HepG2 (cell line): ENCODE measurements around the gene MEX3A. TPM values are rescaled to one million over a fixed set of nuclear protein-coding genes. Genes with fewer than 3 reads are reported as not detected.

Source experiments
- ATF6 ChIP-seq: sonication (generic); formaldehyde crosslinking; conservative IDR thresholded peaks from 2 replicates; pipeline ENCODE4 v1.4.0; 2020; ENCODE audit warnings: missing genetic modification reagents
- ATF7 ChIP-seq, 2 experiments: fragments of 450-650 bp in 1 of 2; sonication (generic) in 1 of 2; formaldehyde crosslinking in 1 of 2; IDR thresholded peaks; 2 replicates each; pipeline versions ENCODE4 v1.4.0 to v1.6.1; 2016 to 2020; ENCODE audit warnings: antibody characterized with exemption in 1 of 2, mild to moderate bottlenecking in 1 of 2, missing genetic modification reagents in 1 of 2
- HOXA3 ChIP-seq: sonication (generic); formaldehyde crosslinking; IDR thresholded peaks from 2 replicates; pipeline ENCODE4 v1.5.0; 2020; ENCODE audit warnings: missing genetic modification reagents
- HOXA5 ChIP-seq: sonication (generic); formaldehyde crosslinking; IDR thresholded peaks from 2 replicates; pipeline ENCODE4 v1.4.0; 2020; ENCODE audit warnings: missing genetic modification reagents
- HOXD1 ChIP-seq: sonication (generic); formaldehyde crosslinking; IDR thresholded peaks from 2 replicates; pipeline ENCODE4 v1.5.0; 2020; ENCODE audit warnings: missing genetic modification reagents
- KLF11 ChIP-seq: IDR thresholded peaks from 2 replicates; pipeline ENCODE4 v1.6.1; 2016; ENCODE audit warnings: missing compliant biosample characterization
- MAX ChIP-seq: IDR thresholded peaks from 2 replicates; pipeline ENCODE4 v1.6.1; 2012; ENCODE audit warnings: inconsistent platforms
- NPAS2 ChIP-seq: sonication (generic); formaldehyde crosslinking; IDR thresholded peaks from 2 replicates; pipeline ENCODE4 v1.8.0; 2022; ENCODE audit warnings: mild to moderate bottlenecking, missing genetic modification reagents, borderline replicate concordance
- PTBP1 ChIP-seq: fragments of 200-400 bp; formaldehyde crosslinking; IDR thresholded peaks from 2 replicates; pipeline ENCODE4 v1.6.1; 2018; ENCODE audit warnings: low read length, low read depth; ENCODE audit not compliant: poor library complexity, severe bottlenecking
- SALL1 ChIP-seq: sonication (generic); formaldehyde crosslinking; IDR thresholded peaks from 2 replicates; pipeline ENCODE4 v1.8.0; 2022; ENCODE audit warnings: mild to moderate bottlenecking, missing genetic modification reagents
- SYNCRIP ChIP-seq: fragments of 200-400 bp; formaldehyde crosslinking; IDR thresholded peaks from 2 replicates; pipeline ENCODE4 v1.6.1; 2018; ENCODE audit warnings: mild to moderate bottlenecking, low read depth, low read length; ENCODE audit not compliant: insufficient read depth
- TEAD3 ChIP-seq: optimal IDR thresholded peaks from 2 replicates; pipeline ENCODE3; 2016; ENCODE audit warnings: borderline replicate concordance
- ZBTB10 ChIP-seq: sonication (generic); formaldehyde crosslinking; IDR thresholded peaks from 2 replicates; pipeline ENCODE4 v1.4.0; 2020; ENCODE audit warnings: missing genetic modification reagents, borderline replicate concordance
- ZNF207 ChIP-seq: fragments of 450-650 bp; IDR thresholded peaks from 2 replicates; pipeline ENCODE4 v1.6.1; 2016; ENCODE audit warnings: antibody characterized with exemption, borderline replicate concordance
- ZNF691 ChIP-seq: sonication (generic); formaldehyde crosslinking; IDR thresholded peaks from 2 replicates; pipeline ENCODE4 v1.4.0; 2020; ENCODE audit warnings: missing genetic modification reagents, low read depth, mild to moderate bottlenecking, borderline replicate concordance
- ZNF878 ChIP-seq: sonication (generic); formaldehyde crosslinking; IDR thresholded peaks from 2 replicates; pipeline ENCODE4 v1.8.1; 2023; ENCODE audit warnings: mild to moderate bottlenecking, missing genetic modification reagents, moderate library complexity
- polyA plus RNA-seq, 8 experiments: library from polyadenylated mRNA; depleted of rRNA in 3 of 8; stranded (reverse) in 7 of 8; unstranded in 1 of 8; fragments of >200 nt; fragmentation: Illumina TruSeq in 4 of 8; extraction: Trizol in 4 of 8; gene quantifications; 2 replicates each; pipeline versions ENCODE4 v1.2.1 to v1.2.3, GENCODE V29; 2011 to 2016; ENCODE audit warnings: low read depth in 4 of 8, missing spikeins in 1 of 8, mixed read lengths in 1 of 8; ENCODE audit not compliant: insufficient read depth in 1 of 8
- total RNA-seq, 5 experiments: library from RNA; depleted of rRNA; stranded (reverse); fragments of >200 nt; fragmentation: Illumina TruSeq; extraction: Trizol; gene quantifications; 2 replicates each; pipeline ENCODE4 v1.2.3, GENCODE V29; 2016; ENCODE audit warnings: low read depth in 1 of 5
- TF ChIP-seq, protein P1 (sequence below): sonication (generic); formaldehyde crosslinking; conservative IDR thresholded peaks from 2 replicates; pipeline ENCODE4 v1.8.0; 2022; ENCODE audit warnings: missing genetic modification reagents
- TF ChIP-seq, protein P2 (sequence below): sonication (generic); formaldehyde crosslinking; IDR thresholded peaks from 2 replicates; pipeline ENCODE4 v1.5.0; 2020; ENCODE audit warnings: mild to moderate bottlenecking, low read depth, missing genetic modification reagents, borderline replicate concordance

Gene MEX3A
- total and polyA plus RNA-seq, 2 of the 13 experiments (the other 11 are each of a cell fraction or from before 2014, with no cell fraction given) = 7.6 to 9.1 TPM

DNA sequence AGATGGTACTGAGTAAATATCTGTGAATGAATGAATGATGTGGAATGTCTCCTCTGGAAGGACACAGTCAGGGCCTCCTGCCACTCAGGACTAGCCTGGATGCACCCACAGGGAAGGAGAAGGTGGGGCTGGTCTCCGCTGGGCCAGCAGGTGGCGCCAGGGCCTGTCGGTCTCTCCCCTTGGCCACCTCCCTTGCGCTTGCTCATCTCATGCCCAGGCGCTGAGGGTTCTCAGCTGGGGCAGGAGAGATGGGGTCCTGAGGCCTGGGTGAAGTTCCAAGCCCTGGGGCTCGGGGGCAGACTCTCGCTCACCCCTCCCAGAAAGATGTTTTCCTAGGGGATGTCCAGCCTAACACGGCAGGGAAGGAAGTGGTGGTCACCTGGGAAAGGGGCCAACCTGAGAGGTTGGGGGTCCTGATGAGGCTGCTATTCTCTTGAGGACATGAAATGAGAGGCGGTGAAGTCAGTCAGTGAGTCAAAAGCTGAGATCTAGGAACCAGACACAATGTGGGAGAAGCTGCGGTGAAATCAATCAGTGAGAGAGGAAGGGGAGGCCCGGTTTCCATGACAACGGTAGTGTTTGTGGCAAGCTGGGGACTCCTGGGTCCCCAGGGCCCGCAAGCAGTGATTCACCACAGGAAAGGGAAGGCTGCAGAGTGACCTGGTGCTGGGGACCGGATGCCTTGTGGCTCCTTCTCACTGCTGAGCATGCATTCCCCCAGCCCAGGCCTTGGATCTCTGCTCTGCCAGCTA, 14.6 kb upstream of the MEX3A start (continued):
- TF ChIP-seq, protein P1, sequence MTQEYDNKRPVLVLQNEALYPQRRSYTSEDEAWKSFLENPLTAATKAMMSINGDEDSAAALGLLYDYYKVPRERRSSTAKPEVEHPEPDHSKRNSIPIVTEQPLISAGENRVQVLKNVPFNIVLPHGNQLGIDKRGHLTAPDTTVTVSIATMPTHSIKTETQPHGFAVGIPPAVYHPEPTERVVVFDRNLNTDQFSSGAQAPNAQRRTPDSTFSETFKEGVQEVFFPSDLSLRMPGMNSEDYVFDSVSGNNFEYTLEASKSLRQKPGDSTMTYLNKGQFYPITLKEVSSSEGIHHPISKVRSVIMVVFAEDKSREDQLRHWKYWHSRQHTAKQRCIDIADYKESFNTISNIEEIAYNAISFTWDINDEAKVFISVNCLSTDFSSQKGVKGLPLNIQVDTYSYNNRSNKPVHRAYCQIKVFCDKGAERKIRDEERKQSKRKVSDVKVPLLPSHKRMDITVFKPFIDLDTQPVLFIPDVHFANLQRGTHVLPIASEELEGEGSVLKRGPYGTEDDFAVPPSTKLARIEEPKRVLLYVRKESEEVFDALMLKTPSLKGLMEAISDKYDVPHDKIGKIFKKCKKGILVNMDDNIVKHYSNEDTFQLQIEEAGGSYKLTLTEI (CRISPR knock-in tag) = no peak
- TF ChIP-seq HOXD1 (no peak), MAX (peak; percentile 66; the same call in 1 of the 2 replicates), SALL1 (CRISPR knock-in tag) (peak; percentile 79), ZNF878 (CRISPR knock-in tag) (no peak), ZNF207 (no peak), KLF11 (no peak), ATF6 (CRISPR knock-in tag) (no peak), HOXA3 (0 out of 2 replicates have a peak, but pooled peaks have one; percentile 45), PTBP1 (no peak), SYNCRIP (no peak), ZNF691 (CRISPR knock-in tag) (peak; percentile 71; the same call in 1 of the 2 replicates), NPAS2 (CRISPR knock-in tag) (no peak), ATF7 (IDR thresholded peaks at IDR 0.05) (no peak), ATF7 (CRISPR knock-in tag; IDR thresholded peaks at IDR 0.05) (no peak), HOXA5 (CRISPR knock-in tag) (no peak), ZBTB10 (CRISPR knock-in tag) (no peak), TEAD3 (peak; percentile 71)
- TF ChIP-seq, protein P2, sequence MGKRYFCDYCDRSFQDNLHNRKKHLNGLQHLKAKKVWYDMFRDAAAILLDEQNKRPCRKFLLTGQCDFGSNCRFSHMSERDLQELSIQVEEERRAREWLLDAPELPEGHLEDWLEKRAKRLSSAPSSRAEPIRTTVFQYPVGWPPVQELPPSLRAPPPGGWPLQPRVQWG = no peak
